HepG2 (cell line): Measurements from ENCODE around the gene KRT33A. TPM values are rescaled to one million over a fixed set of nuclear protein-coding genes. Genes with fewer than 3 reads are reported as not detected.

Source experiments
- ATAC-seq: fragments of 200-7000 bp; cut with Tn5 transposase; 3 replicates; pipeline ENCODE4 v1.9.1; 2020; ENCODE audit warnings: mild to moderate bottlenecking, moderate library complexity
- BruUV-seq: library from RNA; stranded (reverse); fragments of 400-500 nt; replicated peaks from 2 replicates; lab custom pipeline; 2021; lab: Mats Ljungman, UMichigan
- CTCF ChIA-PET: fragments of 300-600 bp; formaldehyde crosslinking; extraction: SDS; loops from one replicate; lab custom pipeline; 2021; ENCODE audit warnings: low total read pairs, inconsistent platforms, low intra/inter-chr PET ratio; lab: Yijun Ruan, JAX
- POLR2A ChIA-PET: fragments of 350-600 bp; sonication (Branson Sonifier 250); formaldehyde crosslinking; loops from one replicate; lab custom pipeline; 2020; ENCODE audit warnings: antibody characterized with exemption, inconsistent platforms; lab: Yijun Ruan, JAX
- DNase-seq: peaks from one replicate; pipeline ENCODE4 v3.0.0-alpha.2; 2015; ENCODE audit warnings: low spot score
- FAIRE-seq: peaks from 3 replicates; lab custom pipeline; 2011; peaks lifted over from hg19 to GRCh38; lab: Jason Lieb, UNC
- H2AFZ ChIP-seq: one replicate; pipeline ENCODE4 v1.6.1; 2011; ENCODE audit warnings: low read length, inconsistent platforms
- H3K27ac ChIP-seq: fragments of 300-600 bp; 3 replicates; pipeline ENCODE4 v1.8.0; 2011; ENCODE audit warnings: mixed run types, mild to moderate bottlenecking, mixed read lengths, low read length, inconsistent platforms; ENCODE audit not compliant: insufficient read depth; ENCODE audit errors: extremely low read length
- H3K27me3 ChIP-seq, 2 experiments: fragments of 200-600 bp in 1 of 2; 2 replicates in 1 of 2; 3 replicates in 1 of 2; pipeline versions ENCODE4 v1.6.0 to v1.8.0; 2011; ENCODE audit warnings: low read length in 2 of 2, mild to moderate bottlenecking in 2 of 2, moderate library complexity in 2 of 2, inconsistent platforms in 1 of 2; ENCODE audit not compliant: insufficient read depth in 2 of 2, control insufficient read depth in 1 of 2
- H3K36me3 ChIP-seq, 2 experiments: fragments of 200-600 bp in 1 of 2; replicated peaks in 1 of 2; 2 replicates in 1 of 2; 3 replicates in 1 of 2; pipeline versions ENCODE4 v1.5.1 to v1.8.0; 2011; ENCODE audit warnings: low read length in 2 of 2, inconsistent platforms in 1 of 2; ENCODE audit not compliant: insufficient read depth in 2 of 2, control insufficient read depth in 1 of 2
- H3K4me1 ChIP-seq: 2 replicates; pipeline ENCODE4 v1.5.1; 2012; ENCODE audit warnings: low read length, inconsistent platforms; ENCODE audit not compliant: insufficient read depth
- H3K4me2 ChIP-seq: 2 replicates; pipeline ENCODE4 v1.6.0; 2011; ENCODE audit warnings: low read depth, low read length, inconsistent platforms
- H3K4me3 ChIP-seq, 3 experiments: fragments of 200-600 bp in 1 of 3; sonication (generic), shearing (Covaris generic) in 1 of 3; replicated peaks in 1 of 3; 2 replicates each; pipeline ENCODE4 v1.5.1; 2011 to 2016; ENCODE audit warnings: low read length in 3 of 3, inconsistent platforms in 2 of 3, low read depth in 2 of 3, mild to moderate bottlenecking in 2 of 3, control low read depth in 1 of 3, mixed read lengths in 1 of 3; ENCODE audit not compliant: insufficient read depth in 1 of 3
- H3K79me2 ChIP-seq: one replicate; pipeline ENCODE4 v1.6.1; 2011; ENCODE audit warnings: low read length, inconsistent platforms; ENCODE audit not compliant: insufficient read depth
- H3K9ac ChIP-seq: 2 replicates; pipeline ENCODE4 v1.6.0; 2011; ENCODE audit warnings: mild to moderate bottlenecking, low read depth, low read length, inconsistent platforms; ENCODE audit not compliant: insufficient read depth
- H3K9me3 ChIP-seq: 2 replicates; pipeline ENCODE4 v1.5.1; 2012; ENCODE audit warnings: mild to moderate bottlenecking, low read length
- H4K20me1 ChIP-seq: 2 replicates; pipeline ENCODE4 v1.6.0; 2011; ENCODE audit warnings: inconsistent platforms, mild to moderate bottlenecking, low read length, moderate library complexity; ENCODE audit not compliant: insufficient read depth
- CBFB ChIP-seq: sonication (generic); formaldehyde crosslinking; IDR thresholded peaks from 2 replicates; pipeline ENCODE4 v1.4.0; 2020; ENCODE audit warnings: missing genetic modification reagents
- SNAPC4 ChIP-seq: sonication (generic); formaldehyde crosslinking; IDR thresholded peaks from 2 replicates; pipeline ENCODE4 v1.4.0; 2020; ENCODE audit warnings: mild to moderate bottlenecking, missing genetic modification reagents
- TFAP4 ChIP-seq: sonication (generic); IDR thresholded peaks from 2 replicates; pipeline ENCODE4 v1.6.1; 2016; ENCODE audit warnings: low read depth, borderline replicate concordance
- ZBTB42 ChIP-seq: sonication (generic); formaldehyde crosslinking; IDR thresholded peaks from 2 replicates; pipeline ENCODE4 v1.5.0; 2020; ENCODE audit warnings: mild to moderate bottlenecking, missing genetic modification reagents
- ZBTB7B ChIP-seq: sonication (generic); formaldehyde crosslinking; IDR thresholded peaks from 2 replicates; pipeline ENCODE4 v1.4.0; 2020; ENCODE audit warnings: missing genetic modification reagents
- WGBS: methylation state at CpG from one replicate; pipeline ENCODE4 v1.1.6; 2017; ENCODE audit warnings: low lambda C conversion rate; 5-methylcytosine and 5-hydroxymethylcytosine counted together
- in situ Hi-C: cut with HindIII; loops from 2 replicates; pipeline ENCODE4 v1.10.0; 2017; ENCODE audit warnings: low pct_unique_long_range_greater_than_20kb; ENCODE audit not compliant: extremely low pct_ligation_motif_present
- intact Hi-C: fragments of 100-400 bp; cut with micrococcal nuclease; formaldehyde crosslinking; loops from one replicate; pipeline ENCODE4 v1.10.0; 2022; ENCODE audit not compliant: unreplicated experiment
- polyA plus RNA-seq, 8 experiments: library from polyadenylated mRNA; depleted of rRNA in 3 of 8; stranded (reverse) in 7 of 8; unstranded in 1 of 8; fragments of >200 nt; fragmentation: Illumina TruSeq in 4 of 8; extraction: Trizol in 4 of 8; gene quantifications; 2 replicates each; pipeline versions ENCODE4 v1.2.1 to v1.2.3, GENCODE V29; 2011 to 2016; ENCODE audit warnings: low read depth in 4 of 8, missing spikeins in 1 of 8, mixed read lengths in 1 of 8; ENCODE audit not compliant: insufficient read depth in 1 of 8
- total RNA-seq, 5 experiments: library from RNA; depleted of rRNA; stranded (reverse); fragments of >200 nt; fragmentation: Illumina TruSeq; extraction: Trizol; gene quantifications; 2 replicates each; pipeline ENCODE4 v1.2.3, GENCODE V29; 2016; ENCODE audit warnings: low read depth in 1 of 5

The KRT33A gene
- total and polyA plus RNA-seq, 2 of the 13 experiments (the other 11 are each of a cell fraction or from before 2014, with no cell fraction given), result not detected

DNA sequence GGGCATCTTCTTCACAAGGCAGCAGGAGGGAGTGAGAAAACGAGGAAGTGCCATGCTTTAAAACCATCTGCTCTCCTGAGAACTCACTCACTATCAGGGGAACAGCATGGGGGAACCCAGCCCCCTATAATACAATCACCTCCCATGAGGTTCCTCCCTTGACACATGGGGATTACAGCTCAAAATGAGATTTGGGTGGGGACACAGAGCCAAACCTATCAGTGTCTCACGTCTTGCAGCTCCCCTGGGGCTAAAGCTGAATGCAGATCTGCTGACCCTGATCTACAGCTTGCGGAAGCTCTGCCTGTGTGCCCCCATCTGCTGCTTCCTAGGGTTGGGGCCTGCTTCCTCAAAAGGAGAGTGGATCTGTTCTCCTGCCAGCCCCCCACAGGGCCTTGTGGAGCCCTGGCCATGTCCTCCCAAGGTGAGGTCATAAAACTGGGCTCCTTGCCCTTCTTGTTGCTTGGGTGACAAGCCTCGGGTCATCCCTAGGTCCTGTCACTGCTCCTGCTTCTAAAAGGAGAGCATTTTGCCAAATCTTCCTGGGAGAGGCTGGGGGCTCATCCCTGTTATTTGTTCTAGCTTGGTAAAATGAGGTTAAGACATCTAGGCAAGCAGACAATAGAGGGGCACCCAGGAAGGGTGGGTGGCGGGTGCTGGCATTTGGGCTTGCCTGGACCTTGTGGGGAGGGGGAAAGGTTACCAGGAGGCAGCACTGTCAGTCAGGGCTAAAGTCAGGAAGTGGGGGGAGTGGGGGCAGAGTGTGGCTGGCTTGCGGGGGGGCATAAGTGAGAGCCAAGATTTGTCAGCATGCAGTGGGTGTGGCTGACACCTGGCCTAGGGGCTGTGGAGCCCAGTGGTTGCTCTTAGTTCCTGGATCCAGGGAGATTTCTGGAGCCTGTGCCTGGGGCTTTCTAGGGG is 16.0 kb downstream of the KRT33A start:
- DNase-seq (no peak), FAIRE-seq (no peak), ATAC-seq (no peak)
- Histone ChIP-seq H3K9me3 (no peaks in the 10 kb centered on the region), H3K4me1 (no peaks in the 10 kb centered on the region), H3K4me2 (no peak overlapping the region), H3K79me2 (no peaks in the 10 kb centered on the region), H3K27ac (no peak overlapping the region), H3K27me3 (peaks cover 0 to 13% of the 10 kb centered on the region in 2 experiments; a peak in 3 of 5 replicates), H3K4me3 (no peak overlapping the region), H3K36me3 (no peaks in the 10 kb centered on the region), H2AFZ (no peak overlapping the region), H3K9ac (no peak overlapping the region), H4K20me1 (no peaks in the 10 kb centered on the region)
- ChIA-PET POLR2A (no interaction called here), CTCF (no interaction called here)
- in situ Hi-C loops (no loop called here), intact Hi-C loops (no loop called here)
- 28% methylated on average over 6 of the region's 6 CpGs for WGBS
- no peak for TF ChIP-seq SNAPC4
- TF ChIP-seq TFAP4, result no peak
- TF ChIP-seq ZBTB42, result no peak
- no peak for TF ChIP-seq CBFB (CRISPR knock-in tag)
- no peak for TF ChIP-seq ZBTB7B (CRISPR knock-in tag)
- no TSS peak for BruUV-seq
